Activated naive CD4-positive, alpha-beta T cell treated with anti-CD3 and anti-CD28 coated beads, Interleukin-2, amount 10 ng/mL, durations not matched to agents 7 days and 5 days (primary cell): ENCODE measurements around the gene PGM5.

Source experiments
- CTCF ChIA-PET: fragments of 350-600 bp; sonication (Branson Sonifier 250); formaldehyde crosslinking; loops from one replicate; lab custom pipeline; 2021; ENCODE audit warnings: antibody characterized with exemption; lab: Charles Lee
- DNase-seq: peaks from one replicate; pipeline ENCODE4 v3.0.0-alpha.2; 2020
- H3K27ac Mint-ChIP-seq: one replicate; pipeline ENCODE4 v1.8.0; 2021; ENCODE audit warnings: mild to moderate bottlenecking, moderate library complexity, mixed read lengths
- H3K27me3 Mint-ChIP-seq: one replicate; pipeline ENCODE4 v1.8.0; 2021; ENCODE audit warnings: mild to moderate bottlenecking, mixed read lengths
- H3K36me3 Mint-ChIP-seq: one replicate; pipeline ENCODE4 v1.8.0; 2021; ENCODE audit warnings: mixed read lengths
- H3K4me1 Mint-ChIP-seq: one replicate; pipeline ENCODE4 v1.8.0; 2021; ENCODE audit warnings: mixed read lengths
- H3K4me3 Mint-ChIP-seq: one replicate; pipeline ENCODE4 v1.8.0; 2021; ENCODE audit warnings: mild to moderate bottlenecking, moderate library complexity, mixed read lengths
- H3K9me3 Mint-ChIP-seq: one replicate; pipeline ENCODE4 v1.8.0; 2021; ENCODE audit warnings: mixed read lengths

The PGM5 gene

DNA sequence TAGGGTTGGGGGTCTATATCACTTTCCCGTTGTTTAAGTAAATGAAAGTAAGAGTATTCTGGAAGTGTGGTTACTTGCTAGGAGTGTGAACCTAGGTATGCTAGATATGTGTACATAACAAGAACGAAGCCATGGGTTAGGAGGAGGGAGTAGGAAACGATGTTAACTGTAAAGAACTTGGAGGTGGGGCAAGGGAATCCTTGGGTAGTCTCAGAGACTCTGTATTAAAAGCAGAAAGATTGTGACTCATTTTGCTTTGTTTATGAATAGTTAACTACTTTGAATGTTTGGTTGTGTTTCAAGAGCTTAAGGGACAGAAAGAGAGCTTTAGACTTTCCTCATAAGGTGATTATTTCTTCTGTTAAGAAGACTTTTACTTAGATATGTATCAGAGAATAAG is 124.4 kb downstream of the PGM5 start:
- H3K4me1 Mint-ChIP-seq, result no peaks in the 10 kb centered on the region
- H3K27ac Mint-ChIP-seq, result no peak overlapping the region
- H3K27me3 Mint-ChIP-seq, result peaks cover 3% of the 10 kb centered on the region
- H3K36me3 Mint-ChIP-seq, result no peaks in the 10 kb centered on the region
- H3K9me3 Mint-ChIP-seq, result no peaks in the 10 kb centered on the region
- no peak overlapping the region for H3K4me3 Mint-ChIP-seq
- no peak for DNase-seq
- CTCF ChIA-PET, result no interaction called here

DNA sequence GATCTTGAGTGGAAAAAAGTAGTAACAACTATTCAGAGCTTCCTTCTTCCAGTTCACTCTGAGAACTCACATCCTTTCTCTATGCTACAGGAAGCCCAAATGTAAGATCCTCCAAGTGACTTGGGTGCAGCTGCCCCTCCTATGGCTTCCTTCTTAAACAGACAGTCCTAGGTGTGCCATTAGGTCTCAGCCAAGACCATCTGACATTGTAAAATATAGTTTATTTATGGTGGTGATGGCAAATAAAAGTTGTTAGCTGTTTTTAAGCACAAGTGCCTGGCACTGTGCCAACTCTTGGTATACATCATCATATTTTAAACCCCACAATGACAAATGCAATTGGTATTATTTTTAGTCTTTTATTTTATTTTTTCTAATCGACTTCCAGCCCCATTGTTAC is 126.1 kb downstream of the PGM5 start:
- Mint-ChIP-seq H3K27me3 (peaks cover 3% of the 10 kb centered on the region), H3K4me1 (no peaks in the 10 kb centered on the region), H3K27ac (no peak overlapping the region), H3K4me3 (no peak overlapping the region), H3K9me3 (no peaks in the 10 kb centered on the region), H3K36me3 (no peaks in the 10 kb centered on the region)
- DNase-seq, result no peak
- CTCF ChIA-PET, result no interaction called here

DNA sequence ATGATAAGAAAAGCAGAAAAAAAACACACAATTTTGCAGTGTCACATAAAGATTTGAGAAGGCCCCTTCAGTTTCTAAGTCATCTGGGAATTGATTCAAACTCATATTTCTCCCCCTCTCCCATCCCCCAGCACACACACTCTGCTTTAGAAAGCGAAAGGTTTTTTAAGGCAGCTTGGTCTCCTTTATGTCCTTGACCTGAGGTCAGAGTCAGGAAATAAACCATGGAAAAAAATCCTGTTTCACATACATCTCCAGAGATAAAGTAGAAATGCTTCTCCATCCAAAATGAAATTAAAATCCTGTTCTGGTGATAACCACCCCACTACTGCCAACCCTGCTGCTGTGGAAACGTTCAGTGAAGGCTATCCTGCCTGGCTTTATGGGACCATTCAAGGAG is 131.7 kb downstream of the PGM5 start:
- no peak overlapping the region for H3K27ac Mint-ChIP-seq
- no peaks in the 10 kb centered on the region for H3K4me1 Mint-ChIP-seq
- no peak for DNase-seq
- H3K36me3 Mint-ChIP-seq, result no peaks in the 10 kb centered on the region
- H3K27me3 Mint-ChIP-seq, result peaks cover 6% of the 10 kb centered on the region
- no peaks in the 10 kb centered on the region for H3K9me3 Mint-ChIP-seq
- no peak overlapping the region for H3K4me3 Mint-ChIP-seq
- CTCF ChIA-PET, result no interaction called here

DNA sequence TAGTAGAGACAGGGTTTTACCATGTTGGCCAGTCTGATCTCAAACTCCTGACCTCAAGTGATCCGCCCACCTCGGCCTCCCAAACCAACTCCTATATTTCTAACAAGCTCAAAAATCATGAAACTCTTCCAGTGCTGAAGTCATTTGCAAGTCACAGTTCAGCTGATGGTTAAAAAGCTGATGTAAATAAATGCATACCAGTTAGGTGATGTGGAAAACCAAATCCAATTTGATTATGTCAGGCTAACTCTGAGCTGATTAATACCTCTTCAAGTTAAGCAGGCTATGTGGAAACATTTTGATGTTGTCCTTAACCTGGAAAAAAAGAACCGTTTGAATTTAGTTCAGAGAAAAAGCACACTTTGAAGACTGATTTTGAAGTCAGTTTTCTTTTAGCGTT is 133.2 kb downstream of the PGM5 start:
- no peak for DNase-seq
- H3K4me1 Mint-ChIP-seq, result no peaks in the 10 kb centered on the region

DNA sequence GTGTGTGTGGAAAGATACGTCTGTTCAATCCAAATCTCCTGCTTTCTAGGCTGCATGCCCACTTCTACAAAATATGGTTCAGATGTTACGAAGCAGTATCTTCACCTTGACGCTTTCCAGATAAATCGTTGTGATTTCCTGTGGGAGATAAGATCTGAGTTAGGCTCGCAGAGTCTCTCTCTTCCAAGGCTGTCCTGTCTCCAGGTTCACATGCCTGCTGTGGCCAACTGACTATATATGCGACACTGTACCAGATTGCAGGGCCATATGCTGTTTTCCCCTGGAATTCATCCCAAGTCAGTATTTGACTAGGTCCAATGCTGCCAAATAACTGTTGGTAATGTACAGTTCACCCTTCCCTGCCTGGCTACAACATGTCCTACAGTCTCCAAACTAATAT is 136.4 kb downstream of the PGM5 start:
- CTCF ChIA-PET, result no interaction called here
- Mint-ChIP-seq H3K4me3 (no peak overlapping the region), H3K4me1 (no peaks in the 10 kb centered on the region), H3K36me3 (no peaks in the 10 kb centered on the region), H3K9me3 (no peaks in the 10 kb centered on the region), H3K27ac (no peak overlapping the region), H3K27me3 (peaks cover 3% of the 10 kb centered on the region)
- no peak for DNase-seq

More for the DNA sequence above, 133.2 kb downstream of the PGM5 start:
- H3K36me3 Mint-ChIP-seq, result no peaks in the 10 kb centered on the region
- no peaks in the 10 kb centered on the region for H3K9me3 Mint-ChIP-seq
- no peak overlapping the region for H3K27ac Mint-ChIP-seq
- H3K4me3 Mint-ChIP-seq, result no peak overlapping the region
- peaks cover 3% of the 10 kb centered on the region for H3K27me3 Mint-ChIP-seq
- CTCF ChIA-PET, result no interaction called here

DNA sequence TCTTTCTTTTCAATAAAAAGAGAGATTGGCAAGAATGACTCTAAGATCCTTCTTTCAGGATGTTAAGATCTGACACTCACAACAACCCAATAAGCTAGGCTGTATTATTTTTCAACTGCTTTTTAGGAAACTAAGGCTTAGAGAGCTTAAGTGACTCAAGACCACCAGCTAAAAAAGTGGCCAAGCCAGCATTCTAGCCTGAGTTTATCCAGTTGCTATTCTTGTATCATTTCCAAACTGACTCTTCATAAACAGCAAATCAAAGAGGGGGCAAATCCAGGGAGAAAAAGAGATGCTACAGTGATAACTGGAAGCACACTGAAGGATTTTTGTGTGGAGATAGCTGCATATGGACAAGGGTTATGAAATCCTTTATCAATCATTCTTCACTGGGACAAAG is 137.1 kb downstream of the PGM5 start:
- Mint-ChIP-seq H3K4me1 (no peaks in the 10 kb centered on the region), H3K27me3 (peaks cover 3% of the 10 kb centered on the region), H3K27ac (no peak overlapping the region), H3K36me3 (no peaks in the 10 kb centered on the region), H3K4me3 (no peak overlapping the region), H3K9me3 (no peaks in the 10 kb centered on the region)
- CTCF ChIA-PET, result no interaction called here
- DNase-seq, result no peak

DNA sequence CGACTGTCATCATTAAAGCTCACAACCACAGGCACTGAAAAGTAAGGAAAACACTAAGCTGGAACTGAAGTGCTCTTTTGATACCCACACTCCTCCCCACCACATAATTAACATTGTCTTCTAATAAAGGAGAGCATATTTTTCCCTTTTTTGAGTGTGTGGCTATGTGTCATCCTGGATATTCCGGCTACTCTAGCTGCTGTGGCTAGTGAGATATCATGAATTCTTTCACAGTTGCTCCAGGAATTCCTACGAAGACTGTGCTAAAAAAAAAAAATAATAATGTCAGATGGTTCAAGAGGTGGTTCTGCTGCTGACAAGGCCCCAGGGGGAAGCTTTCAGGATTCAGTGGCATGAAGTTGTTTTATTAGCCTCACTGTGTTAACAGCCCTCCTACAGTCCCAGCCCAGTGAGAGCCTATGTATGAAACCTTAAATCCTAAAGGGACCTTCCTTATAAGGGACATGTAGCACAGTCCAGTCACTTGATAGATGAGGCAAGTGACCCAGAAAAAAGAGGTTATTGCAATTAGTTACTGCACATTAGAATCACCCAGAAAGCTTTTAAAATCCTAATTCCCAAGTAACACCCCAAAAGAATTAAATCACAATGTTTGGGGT is 137.7 kb downstream of the PGM5 start:
- CTCF ChIA-PET, result no interaction called here
- H3K27me3 Mint-ChIP-seq, result peaks cover 3% of the 10 kb centered on the region

DNA sequence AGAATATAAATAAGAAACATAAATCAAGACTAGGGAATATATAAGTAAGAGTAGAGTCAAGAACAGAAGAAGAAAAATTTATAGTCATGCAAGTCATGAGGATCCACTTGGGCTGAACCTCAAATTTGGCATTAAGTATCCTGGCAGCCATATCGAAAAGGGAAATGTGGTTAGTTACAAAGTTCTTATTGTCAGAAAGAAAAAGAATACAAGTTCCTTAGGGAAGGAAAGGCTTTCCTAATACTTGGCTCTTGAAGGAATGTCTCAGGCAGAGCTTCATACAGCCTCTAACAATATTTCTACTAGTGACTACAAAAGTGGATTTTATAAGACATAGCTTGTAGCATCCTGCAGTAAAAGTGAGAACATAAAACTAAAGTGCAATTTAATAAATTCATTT is 138.8 kb downstream of the PGM5 start:
- no peaks in the 10 kb centered on the region for H3K4me1 Mint-ChIP-seq
- no peak for DNase-seq
- no peaks in the 10 kb centered on the region for H3K36me3 Mint-ChIP-seq
- H3K27me3 Mint-ChIP-seq, result peaks cover 5% of the 10 kb centered on the region
- no peak overlapping the region for H3K4me3 Mint-ChIP-seq
- H3K9me3 Mint-ChIP-seq, result no peaks in the 10 kb centered on the region
- CTCF ChIA-PET, result no interaction called here
- no peak overlapping the region for H3K27ac Mint-ChIP-seq

More for the DNA sequence above, 137.7 kb downstream of the PGM5 start:
- H3K9me3 Mint-ChIP-seq, result no peaks in the 10 kb centered on the region
- no peaks in the 10 kb centered on the region for H3K36me3 Mint-ChIP-seq
- no peaks in the 10 kb centered on the region for H3K4me1 Mint-ChIP-seq
- no peak overlapping the region for H3K4me3 Mint-ChIP-seq
- no peak overlapping the region for H3K27ac Mint-ChIP-seq
- no peak for DNase-seq

DNA sequence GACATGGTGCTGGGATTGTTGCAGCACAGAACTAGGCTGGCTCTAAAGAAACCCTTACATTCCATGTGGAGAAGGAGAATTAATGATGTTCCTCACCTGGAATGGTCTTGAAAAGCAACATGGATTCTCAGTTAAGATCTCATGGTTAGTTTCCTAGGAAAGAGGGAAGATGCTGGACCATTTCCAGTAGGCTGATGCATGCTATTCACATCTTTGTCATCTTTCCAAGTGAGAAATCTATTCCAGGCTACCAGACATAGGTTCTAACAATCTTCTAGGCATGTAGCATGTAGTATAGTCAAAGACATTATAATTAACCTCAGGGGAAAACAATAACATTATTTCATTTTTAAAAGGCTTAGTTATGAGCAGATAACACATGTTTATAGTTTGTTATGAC is 139.9 kb downstream of the PGM5 start:
- Mint-ChIP-seq H3K9me3 (no peaks in the 10 kb centered on the region), H3K27ac (no peak overlapping the region), H3K4me1 (no peaks in the 10 kb centered on the region), H3K27me3 (peaks cover 6% of the 10 kb centered on the region), H3K4me3 (no peak overlapping the region), H3K36me3 (no peaks in the 10 kb centered on the region)
- CTCF ChIA-PET, result no interaction called here
- no peak for DNase-seq

DNA sequence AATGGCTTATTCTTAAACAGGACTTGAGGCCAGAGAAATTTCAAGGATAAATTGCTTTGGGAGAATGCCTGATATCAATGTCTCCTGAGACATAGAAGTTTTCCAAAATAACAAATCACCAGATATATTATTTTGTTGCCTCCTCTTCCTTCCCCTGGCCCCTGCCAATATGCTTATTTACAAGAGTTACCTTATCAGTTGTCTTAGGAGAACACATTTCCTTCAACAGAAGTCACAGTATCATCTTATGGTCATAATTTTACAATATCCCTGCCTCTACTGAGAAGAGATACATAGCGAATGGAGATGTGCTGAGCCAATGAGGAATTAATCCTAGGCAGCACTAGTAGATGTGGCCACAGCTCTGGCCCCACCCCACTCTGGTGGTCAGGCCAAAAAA is 141.2 kb downstream of the PGM5 start:
- Mint-ChIP-seq H3K36me3 (no peaks in the 10 kb centered on the region), H3K27me3 (peaks cover 3% of the 10 kb centered on the region), H3K27ac (no peak overlapping the region), H3K4me1 (no peaks in the 10 kb centered on the region), H3K4me3 (no peak overlapping the region), H3K9me3 (no peaks in the 10 kb centered on the region)
- CTCF ChIA-PET, result no interaction called here
- no peak for DNase-seq

DNA sequence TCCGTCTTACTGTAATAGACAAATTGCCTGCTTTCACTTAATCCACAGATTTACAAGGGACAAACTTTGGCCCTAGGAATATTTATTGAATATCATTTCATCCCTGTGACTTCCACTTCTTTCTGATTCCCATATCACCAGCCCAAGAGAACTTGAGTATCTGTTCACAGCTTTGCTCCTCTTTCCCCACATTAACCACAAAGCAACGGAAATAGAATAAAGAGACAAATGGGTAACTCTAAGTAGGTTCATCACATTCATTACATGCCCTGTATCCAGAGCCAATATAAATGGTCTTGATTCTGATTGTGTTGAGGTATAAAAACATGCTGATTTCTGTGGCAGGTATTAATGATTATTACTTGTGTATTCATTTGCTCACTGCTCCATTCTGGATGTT is 142.4 kb downstream of the PGM5 start:
- Mint-ChIP-seq H3K4me1 (no peaks in the 10 kb centered on the region), H3K4me3 (no peak overlapping the region), H3K9me3 (no peaks in the 10 kb centered on the region), H3K27me3 (peaks cover 3% of the 10 kb centered on the region), H3K36me3 (no peaks in the 10 kb centered on the region), H3K27ac (no peak overlapping the region)
- CTCF ChIA-PET, result no interaction called here
- DNase-seq, result no peak

DNA sequence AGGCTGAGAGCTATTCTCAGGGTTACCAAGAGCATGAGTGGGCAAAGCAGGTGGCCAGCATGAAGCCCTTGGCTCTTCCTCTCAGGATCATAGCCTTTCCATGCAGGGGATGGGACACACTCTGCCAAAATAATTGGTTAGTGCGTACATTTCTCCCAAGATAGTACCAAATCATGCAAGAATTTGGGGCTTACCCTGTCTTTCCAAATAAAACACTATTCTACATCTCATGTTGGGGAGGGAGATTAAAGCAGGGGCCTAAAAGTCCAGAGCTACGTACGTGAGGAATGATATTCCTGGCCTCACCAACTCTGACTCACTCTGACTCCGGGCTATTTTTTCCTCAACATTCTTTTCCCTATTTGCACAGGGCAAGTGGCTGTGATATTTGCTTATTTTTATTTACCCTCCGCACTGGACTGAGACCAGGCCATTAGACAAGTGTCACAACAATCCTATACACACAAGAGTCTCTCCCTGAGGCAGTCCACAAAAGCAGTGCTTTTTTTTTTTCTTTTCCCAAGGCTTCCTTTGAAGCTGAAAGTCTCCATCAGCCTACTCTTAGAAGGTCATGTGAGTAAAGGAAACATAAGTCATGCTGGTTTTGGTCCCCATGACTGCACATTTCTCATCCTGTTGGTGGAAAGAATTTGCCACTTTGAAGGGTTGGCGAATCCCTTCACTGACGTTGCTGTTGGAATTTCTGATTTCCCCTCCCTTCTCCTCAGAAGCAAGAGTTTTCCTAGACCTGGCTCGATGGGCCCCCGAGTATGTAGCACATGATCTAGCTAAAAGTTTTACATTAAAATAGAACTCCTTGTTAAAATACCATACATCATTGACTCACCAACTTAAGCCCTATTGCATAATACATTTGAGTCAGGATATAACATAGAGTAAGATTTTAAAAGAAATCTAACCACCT is 144.3 kb downstream of the PGM5 start:
- Mint-ChIP-seq H3K36me3 (no peaks in the 10 kb centered on the region), H3K27me3 (peaks cover 3% of the 10 kb centered on the region), H3K4me3 (no peak overlapping the region), H3K9me3 (no peaks in the 10 kb centered on the region), H3K27ac (no peak overlapping the region), H3K4me1 (no peaks in the 10 kb centered on the region)
- DNase-seq, result no peak
- CTCF ChIA-PET, result no interaction called here

DNA sequence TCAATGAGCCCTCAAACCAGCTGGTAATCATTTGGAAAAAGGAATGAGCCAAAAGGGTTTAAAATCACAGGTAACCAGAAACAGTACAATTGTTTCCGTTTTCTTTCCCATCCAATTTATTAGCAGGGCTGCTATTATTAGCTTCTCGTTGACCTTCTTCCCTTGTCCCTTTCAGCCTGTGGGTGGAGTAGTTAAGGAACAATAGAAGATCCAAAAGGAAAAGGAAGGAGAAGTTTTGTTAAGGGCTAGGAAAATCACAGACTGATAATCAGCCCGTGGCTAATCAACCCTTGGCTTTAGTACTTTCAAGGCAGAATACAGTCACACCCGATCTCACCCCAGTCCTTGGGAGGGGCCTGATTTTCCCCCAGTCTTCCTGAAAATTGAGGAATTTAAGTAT is 145.9 kb downstream of the PGM5 start:
- no peak for DNase-seq
- Mint-ChIP-seq H3K27ac (no peak overlapping the region), H3K36me3 (no peaks in the 10 kb centered on the region), H3K4me1 (no peaks in the 10 kb centered on the region), H3K4me3 (no peak overlapping the region), H3K27me3 (peaks cover 3% of the 10 kb centered on the region), H3K9me3 (no peaks in the 10 kb centered on the region)
- CTCF ChIA-PET, result no interaction called here

DNA sequence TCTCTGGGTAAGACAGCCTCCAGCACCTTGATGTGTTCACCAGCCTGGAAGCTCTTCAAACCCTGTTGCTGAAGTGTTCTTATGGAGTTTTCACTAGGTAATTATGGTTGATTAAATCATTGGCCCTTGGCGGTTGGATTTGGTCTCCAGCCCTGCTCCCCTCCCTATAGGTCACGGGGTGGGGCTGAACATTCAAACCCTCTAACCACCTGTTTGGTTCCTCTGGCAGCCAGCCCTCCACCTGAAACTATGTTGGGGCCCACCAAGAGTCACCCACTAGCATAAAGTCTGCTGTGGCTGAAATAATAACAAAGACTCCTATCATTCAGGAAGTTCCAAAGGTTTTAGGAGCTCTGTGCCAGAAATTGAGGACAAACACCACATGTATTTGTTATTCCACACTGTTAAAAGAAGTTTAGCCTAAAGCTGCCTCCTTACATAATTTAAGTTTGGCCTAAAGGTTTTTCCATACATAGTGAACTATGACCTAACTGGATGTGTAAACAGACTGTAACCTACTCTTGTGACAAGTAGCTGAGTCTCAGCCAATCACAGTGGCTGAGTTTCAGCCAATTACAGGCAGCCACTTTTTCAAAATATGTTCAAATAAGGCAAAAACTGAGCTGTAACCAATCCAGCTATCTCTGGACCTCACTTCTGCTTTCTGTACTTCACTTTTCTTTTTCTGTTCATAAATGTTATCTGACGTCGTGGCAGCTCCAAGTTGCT is 149.4 kb downstream of the PGM5 start:
- Mint-ChIP-seq H3K4me1 (no peaks in the 10 kb centered on the region), H3K4me3 (no peak overlapping the region), H3K36me3 (no peaks in the 10 kb centered on the region), H3K27ac (no peak overlapping the region), H3K27me3 (no peaks in the 10 kb centered on the region), H3K9me3 (no peaks in the 10 kb centered on the region)
- CTCF ChIA-PET, result no interaction called here
- DNase-seq, result no peak
